ENCODE measurements around the gene ANAPC10.
"Not testable (repeated sequence)": the region's sequence is repeated elsewhere in the genome, so short reads cannot be mapped to it uniquely, and the experiment has no call there.

Gene ANAPC10

GRCh38 chr4:145071560-145071959, 26.4 kb downstream of the ANAPC10 start:
- DNase-seq (ENCODE audit: low spot score), result no peak

- DNase-seq (ENCODE audit: low spot score), result no peak
Observed at GRCh38 chr4:145069361-145069760, 28.6 kb downstream of the ANAPC10 start.

DNA sequence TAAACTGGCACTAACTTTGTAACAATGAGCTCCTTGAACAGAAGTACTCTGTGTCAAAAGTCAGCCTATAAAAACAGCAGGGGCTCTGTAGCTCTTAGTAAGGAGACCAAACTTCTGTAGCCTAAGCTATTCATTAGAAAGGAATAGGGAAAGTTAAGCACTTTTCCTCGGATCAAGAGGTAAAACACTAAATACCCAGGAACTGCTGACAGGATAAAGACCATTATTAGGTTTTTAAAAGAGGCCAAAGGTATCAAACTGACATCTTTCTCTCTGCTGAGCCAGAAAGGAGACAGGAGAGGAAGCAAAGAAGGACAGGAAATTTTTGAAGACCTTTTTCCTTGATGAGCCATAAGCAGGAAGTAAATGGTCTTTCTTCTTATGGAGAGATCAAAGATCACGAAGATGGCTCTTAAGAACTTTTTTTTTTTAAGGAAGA, 31.9 kb downstream of the ANAPC10 start:
- no peak for DNase-seq (ENCODE audit: low spot score)

DNA sequence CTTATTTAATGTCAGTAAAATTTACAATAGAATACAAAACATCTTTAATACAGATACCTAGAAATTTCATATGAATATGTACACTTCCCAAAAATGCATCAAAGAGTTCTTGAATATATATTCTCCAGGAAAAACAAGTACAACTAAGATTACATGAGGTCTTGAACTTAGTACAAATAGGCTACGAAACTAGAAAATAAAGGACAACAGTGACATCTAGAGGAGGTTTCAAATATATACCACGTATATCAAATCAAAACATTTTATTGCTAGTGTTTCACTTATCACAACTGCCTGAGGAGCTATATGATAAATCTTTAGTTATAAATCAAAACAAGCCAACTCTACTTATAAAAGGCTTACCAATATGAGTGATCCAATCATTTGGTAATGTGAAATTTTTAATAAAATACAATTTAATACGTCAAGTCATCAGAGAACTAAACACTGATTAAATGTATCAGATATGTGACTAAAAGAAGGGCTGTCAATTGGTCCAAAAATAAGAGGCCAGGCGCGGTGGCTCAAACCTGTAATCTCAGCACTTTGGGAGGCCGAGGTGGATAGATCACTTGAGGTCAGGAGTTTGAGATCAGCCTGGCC, 36.6 kb downstream of the ANAPC10 start:
- DNase-seq (ENCODE audit: low spot score), result peak; percentile 47

DNA sequence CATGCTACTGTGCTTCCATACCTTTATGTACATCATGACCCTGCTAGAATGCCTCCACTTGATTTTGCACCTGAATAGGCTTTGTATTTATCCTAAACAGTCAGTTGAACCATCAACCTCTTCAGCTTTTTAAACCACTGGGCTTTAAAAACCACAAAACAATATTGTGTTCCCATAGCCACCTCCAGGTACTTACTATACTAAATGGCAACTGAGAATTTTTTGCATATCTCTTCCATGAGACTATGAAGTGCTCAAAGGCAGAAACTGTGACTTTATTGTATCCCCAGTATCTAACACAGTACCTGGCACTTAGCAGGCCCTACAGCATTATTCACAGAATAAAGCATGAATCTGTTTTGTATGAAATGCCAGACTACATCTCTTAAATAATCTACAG, 39.7 kb downstream of the ANAPC10 start:
- no peak for DNase-seq (ENCODE audit: low spot score)

DNA sequence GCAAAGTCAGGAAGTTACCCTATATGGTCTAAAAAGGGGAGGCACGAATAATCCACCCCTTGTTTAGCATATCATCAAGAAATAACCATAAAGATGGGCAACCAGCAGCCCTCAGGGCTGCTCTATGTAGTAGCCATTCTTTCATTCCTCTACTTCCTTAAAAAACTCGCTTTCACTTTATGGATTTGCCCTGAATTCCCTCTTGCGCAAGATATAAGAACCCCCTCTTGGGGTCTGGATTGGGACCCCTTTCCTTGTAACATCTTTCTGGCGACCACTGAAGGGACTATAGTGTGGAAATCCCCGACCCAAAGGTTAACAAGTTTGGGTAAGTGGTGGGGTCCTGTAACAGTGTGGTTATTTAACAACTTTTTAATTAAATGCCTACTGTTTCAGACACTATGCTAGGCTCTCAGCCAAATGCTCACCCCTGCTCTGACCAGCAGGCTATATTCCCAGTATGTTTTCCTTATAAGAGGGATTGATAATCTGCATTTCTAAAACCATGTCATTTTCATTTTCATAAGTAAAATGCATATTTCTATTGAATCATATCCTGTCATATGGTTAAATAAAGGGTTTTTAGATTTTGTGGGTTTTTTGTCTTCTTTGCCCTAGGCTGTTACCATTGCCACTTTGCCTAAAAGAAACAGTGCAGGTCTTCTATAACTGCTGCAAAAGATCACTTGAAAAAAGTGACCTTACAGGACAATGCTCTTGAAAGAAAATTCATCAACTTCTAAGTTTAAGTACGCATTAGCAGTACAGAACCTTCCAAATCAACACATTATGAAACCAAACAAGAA, 41.5 kb downstream of the ANAPC10 start:
- no peak for DNase-seq (ENCODE audit: low spot score)

DNA sequence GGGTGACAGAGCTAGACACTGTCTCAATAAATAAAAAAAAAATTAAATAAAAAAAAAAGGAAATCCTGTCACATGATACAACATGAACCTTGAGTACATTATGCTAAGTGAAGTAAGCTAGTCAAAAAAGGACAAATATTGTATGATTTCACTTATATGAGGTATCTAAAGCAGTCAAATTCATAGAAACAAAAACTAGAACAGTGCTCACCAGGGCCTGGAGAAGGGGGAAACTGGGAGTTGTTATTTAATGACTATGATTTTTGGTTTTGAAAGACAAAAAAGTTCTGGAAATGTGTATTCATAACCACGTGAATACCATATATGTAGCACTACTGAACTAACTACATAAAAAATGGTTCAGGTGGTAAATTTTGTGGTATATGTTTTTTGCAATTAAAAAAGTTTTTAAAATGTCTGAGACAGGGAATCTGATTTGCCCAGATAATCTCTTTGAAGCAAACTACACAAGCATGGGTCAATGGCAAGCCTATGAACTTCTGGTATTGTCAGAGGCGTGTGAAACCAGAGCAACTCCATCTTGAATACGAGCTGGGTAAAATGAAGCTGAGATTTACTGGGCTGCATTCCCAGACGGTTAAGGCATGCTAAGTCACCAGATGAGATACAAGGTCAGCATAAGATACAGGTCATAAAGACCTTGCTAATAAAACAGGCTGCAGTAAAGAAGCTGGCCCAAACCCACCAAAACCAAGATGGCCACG, 42.3 kb downstream of the ANAPC10 start:
- DNase-seq (ENCODE audit: low spot score), result no peak

DNA sequence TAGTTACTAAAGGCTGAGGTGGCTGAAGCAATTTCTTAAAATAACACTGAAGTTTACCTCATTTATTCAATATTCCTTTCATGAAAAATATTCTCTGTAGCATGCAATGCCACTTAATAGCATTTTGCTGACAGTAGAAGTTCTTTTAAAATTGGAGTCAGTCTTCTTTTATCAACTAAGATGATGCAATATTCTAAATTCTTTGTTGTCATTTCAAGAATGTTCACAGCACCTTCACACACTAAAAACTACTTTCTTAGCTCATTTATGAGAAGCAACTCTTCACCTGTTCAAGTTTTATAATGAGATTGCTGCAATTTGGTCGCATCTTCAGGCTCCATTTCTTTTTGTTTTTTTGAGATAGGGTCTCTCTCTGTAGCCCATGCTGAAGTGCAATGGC, 48.8 kb downstream of the ANAPC10 start:
- DNase-seq (ENCODE audit: low spot score), result no peak

- DNase-seq (ENCODE audit: low spot score), result no peak
Observed at GRCh38 chr4:145048817-145049216, 49.2 kb downstream of the ANAPC10 start.

- no peak for DNase-seq (ENCODE audit: low spot score)
Observed at GRCh38 chr4:145047151-145047550, 50.8 kb downstream of the ANAPC10 start.

GRCh38 chr4:145045180-145045579, 52.8 kb downstream of the ANAPC10 start:
- no peak for DNase-seq (ENCODE audit: low spot score)

DNA sequence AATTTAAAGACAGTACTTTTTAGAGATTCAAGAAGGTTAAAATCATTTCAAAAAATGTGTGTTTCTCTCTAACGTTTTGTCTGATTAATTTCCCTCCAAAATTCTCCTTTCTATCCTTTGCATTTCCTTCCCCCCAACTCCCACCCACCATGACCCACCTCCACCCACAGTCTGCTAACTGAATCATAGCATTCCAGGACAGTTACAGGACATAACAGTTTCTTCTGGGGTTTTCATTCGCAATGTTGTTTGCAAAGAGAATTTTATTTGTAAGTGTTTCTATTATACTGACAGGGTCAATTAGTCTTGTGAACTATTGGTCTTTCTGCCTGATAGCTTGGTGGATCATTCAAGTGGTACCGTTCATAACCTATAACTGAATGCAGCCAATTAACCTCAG, 53.7 kb downstream of the ANAPC10 start:
- no peak for DNase-seq (ENCODE audit: low spot score)

GRCh38 chr4:145043306-145043705, 54.7 kb downstream of the ANAPC10 start:
- no peak for DNase-seq (ENCODE audit: low spot score)

DNA sequence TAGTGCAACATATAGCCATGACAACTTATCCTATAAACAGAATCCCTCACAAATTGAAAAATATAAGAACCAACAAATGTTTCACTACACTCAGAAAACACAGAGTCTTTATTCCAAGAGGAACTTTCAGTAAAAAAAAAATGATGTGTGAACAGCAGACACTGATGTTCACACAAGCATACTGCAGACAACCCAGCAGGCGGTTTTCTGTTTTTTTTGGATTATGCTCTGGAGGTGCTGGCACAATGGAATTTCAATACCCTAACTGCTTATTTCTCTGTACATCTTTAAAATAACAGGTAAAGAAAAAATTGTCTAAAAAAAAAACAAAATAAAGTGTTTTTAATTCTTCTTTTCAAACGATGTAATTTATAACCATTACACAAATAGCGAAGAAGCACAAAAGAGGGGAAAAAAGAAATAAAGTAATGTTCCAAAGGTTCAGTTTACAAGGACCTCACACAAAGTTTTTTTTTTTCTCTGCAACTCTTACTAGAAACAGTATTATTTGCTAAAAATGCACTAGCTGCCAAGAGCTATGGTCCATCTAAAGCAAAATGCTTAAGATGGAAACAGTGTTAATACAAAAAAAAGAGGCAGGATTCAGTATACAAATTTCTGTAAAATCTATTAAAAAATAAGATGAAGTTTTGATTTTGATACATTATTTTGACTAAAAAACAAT, 55.3 kb downstream of the ANAPC10 start:
- DNase-seq (ENCODE audit: low spot score), result no peak

DNA sequence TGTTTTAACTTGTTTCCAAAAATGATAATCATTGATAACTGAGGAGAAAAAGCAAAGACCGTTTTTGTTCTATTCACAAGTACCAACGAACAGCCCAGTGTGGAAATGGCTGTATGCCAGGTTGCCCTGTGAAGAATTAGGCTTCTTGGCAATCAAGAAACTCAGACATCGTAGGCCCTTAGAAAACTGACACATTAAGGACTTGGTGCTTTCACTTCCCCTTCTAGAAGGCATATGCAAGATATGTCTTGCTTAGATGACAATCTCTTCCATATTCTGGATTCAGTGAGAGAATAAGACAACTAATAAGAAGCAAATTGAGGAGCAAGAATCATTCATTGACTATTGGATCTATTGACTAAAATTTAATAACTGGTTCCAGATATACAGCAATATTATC, 56.6 kb downstream of the ANAPC10 start:
- DNase-seq (ENCODE audit: low spot score), result no peak

- no peak for DNase-seq (ENCODE audit: low spot score)
Observed at GRCh38 chr4:145035494-145036136, 62.4 kb downstream of the ANAPC10 start.

DNA sequence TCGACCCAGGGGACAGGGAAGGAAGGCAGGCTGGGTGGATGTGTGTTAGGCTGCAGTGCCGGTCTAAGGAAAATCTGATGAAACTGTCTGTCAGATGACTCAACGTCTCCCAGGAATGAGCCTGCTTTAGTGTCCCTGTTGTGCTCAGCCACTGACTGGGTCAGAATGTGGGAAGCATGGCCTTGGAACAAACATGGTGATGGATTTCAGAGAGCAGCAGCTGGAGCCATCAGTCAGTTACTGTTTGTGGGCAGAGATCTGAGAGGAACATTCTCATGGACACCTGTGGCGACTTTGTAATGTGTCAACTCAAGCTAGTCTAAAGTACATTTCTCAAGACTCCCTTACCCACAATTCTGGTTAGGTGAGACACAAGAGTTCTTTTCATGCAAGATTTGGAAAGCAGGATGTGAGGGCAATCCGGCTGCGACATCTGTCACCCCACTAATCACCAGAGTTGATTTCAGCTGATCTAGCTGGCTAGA, 63.2 kb downstream of the ANAPC10 start:
- no peak for DNase-seq (ENCODE audit: low spot score)

DNA sequence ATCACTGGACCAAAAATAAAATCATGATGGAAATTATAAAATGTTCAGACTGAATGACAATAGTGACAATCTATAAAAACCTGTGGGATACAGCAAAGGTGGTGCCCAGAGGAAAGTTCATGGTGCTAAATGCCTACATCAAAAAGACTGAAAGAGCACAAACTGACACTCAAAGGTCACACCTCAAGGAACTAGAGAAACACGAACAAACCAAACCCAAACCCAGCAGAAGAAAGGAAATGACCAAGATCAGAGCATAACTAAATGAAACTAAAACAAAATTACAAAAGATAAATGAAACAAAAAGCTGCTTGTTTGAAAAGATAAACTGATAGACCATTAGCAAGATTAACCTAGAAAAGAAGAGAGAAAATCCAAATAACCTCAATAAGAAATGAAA, 78.7 kb downstream of the ANAPC10 start:
- peak; percentile 10 for DNase-seq (ENCODE audit: low spot score)

DNA sequence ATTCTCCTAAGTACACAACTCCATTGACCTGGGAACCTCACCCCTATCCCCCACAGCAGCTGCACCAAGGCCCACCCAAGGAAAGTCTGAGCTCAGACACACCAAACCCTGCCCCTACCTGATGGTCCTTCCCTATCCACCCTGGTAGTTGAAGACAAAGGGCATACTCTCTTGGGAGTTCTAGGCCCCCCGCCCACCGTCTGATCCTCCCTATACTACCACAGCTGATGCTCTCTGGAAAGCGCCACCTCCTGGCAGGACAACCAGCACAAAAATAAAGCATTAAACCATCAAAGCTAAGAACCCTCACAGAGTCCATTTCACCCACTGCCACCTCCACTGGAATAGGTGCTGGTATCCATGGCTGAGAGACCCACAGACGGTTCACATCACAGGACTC, 83.6 kb downstream of the ANAPC10 start:
- no peak for DNase-seq (ENCODE audit: low spot score)

- DNase-seq (ENCODE audit: low spot score), result no peak
Observed at GRCh38 chr4:145012841-145013240, 85.2 kb downstream of the ANAPC10 start.

DNA sequence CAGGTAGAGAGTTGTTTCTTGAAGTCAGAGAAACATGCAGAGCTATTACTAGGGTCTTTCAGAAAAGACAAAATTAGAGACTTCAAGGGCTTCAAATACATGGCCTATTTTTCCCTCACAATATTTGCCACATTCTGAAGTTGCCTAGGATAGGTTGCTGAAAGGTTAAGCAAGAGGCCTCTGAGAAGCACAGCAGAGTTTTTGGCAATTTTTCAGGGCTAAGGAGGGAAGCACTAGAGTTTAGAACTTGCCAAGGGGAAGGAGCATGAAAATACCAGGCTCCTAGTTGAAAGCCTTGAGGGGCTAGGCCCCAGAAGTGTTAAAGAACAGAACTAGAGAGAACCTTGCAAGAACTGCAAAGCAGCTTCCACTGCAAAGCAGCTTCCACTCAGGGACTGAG, 86.4 kb downstream of the ANAPC10 start:
- no peak for DNase-seq (ENCODE audit: low spot score)

GRCh38 chr4:145010315-145010714, 87.7 kb downstream of the ANAPC10 start:
- DNase-seq (ENCODE audit: low spot score), result not testable (repeated sequence)
